OCI-LY1 (cell line): ENCODE measurements around the gene PLCB4.

ENCODE experiments used
- H2AFZ ChIP-seq: fragments of 200-600 bp; sonication (generic), shearing (Covaris generic); 2 replicates; pipeline ENCODE4 v1.6.0; 2014; ENCODE audit warnings: antibody characterized with exemption, mild to moderate bottlenecking, low read length
- H3F3A ChIP-seq: fragments of 200-600 bp; sonication (generic), shearing (Covaris generic); 2 replicates; pipeline ENCODE4 v1.6.0; 2014; ENCODE audit warnings: mild to moderate bottlenecking, antibody characterized with exemption, low read length, moderate library complexity; ENCODE audit not compliant: insufficient read depth
- H3K27ac ChIP-seq: fragments of 200-600 bp; sonication (generic); 2 replicates; pipeline ENCODE4 v1.5.1; 2014; ENCODE audit warnings: low read length, mixed run types, mild to moderate bottlenecking, low read depth; ENCODE audit not compliant: poor library complexity, severe bottlenecking
- H3K27me3 ChIP-seq: fragments of 200-600 bp; sonication (generic); 2 replicates; pipeline ENCODE4 v1.6.0; 2014; ENCODE audit warnings: antibody characterized with exemption, mild to moderate bottlenecking, low read length, moderate library complexity; ENCODE audit not compliant: insufficient read depth
- H3K36me3 ChIP-seq: fragments of 200-600 bp; sonication (generic); 2 replicates; pipeline ENCODE4 v1.6.1; 2014; ENCODE audit warnings: mild to moderate bottlenecking, antibody characterized with exemption, low read length, moderate library complexity, mixed read lengths; ENCODE audit not compliant: insufficient read depth
- H3K4me1 ChIP-seq: fragments of 200-600 bp; sonication (generic); 2 replicates; pipeline ENCODE4 v1.5.1; 2014; ENCODE audit warnings: mild to moderate bottlenecking, low read length, moderate library complexity; ENCODE audit not compliant: insufficient read depth, severe bottlenecking
- H3K4me2 ChIP-seq: fragments of 200-600 bp; sonication (generic), shearing (Covaris generic); 2 replicates; pipeline ENCODE4 v1.6.1; 2014; ENCODE audit warnings: low read length
- H3K4me3 ChIP-seq: fragments of 200-600 bp; sonication (generic); 2 replicates; pipeline ENCODE4 v1.5.1; 2014; ENCODE audit warnings: low read length, low read depth, mild to moderate bottlenecking, mixed read lengths; ENCODE audit not compliant: poor library complexity, severe bottlenecking
- H3K79me2 ChIP-seq: fragments of 200-600 bp; shearing (Covaris generic); 2 replicates; pipeline ENCODE4 v1.6.1; 2016; ENCODE audit warnings: mixed run types, low read length, mixed read lengths; ENCODE audit not compliant: insufficient read depth
- H3K9ac ChIP-seq: fragments of 200-600 bp; sonication (generic), shearing (Covaris generic); 2 replicates; pipeline ENCODE4 v1.6.1; 2014; ENCODE audit warnings: mild to moderate bottlenecking, low read length, mixed read lengths
- H3K9me2 ChIP-seq: fragments of 200-600 bp; sonication (generic), shearing (Covaris generic); 2 replicates; pipeline ENCODE4 v1.6.1; 2014; ENCODE audit warnings: low read depth, mild to moderate bottlenecking, low read length, mixed read lengths
- H3K9me3 ChIP-seq: fragments of 200-600 bp; shearing (Covaris generic); 2 replicates; pipeline ENCODE4 v1.6.1; 2014; ENCODE audit warnings: low read length, mixed read lengths
- H4K20me1 ChIP-seq: fragments of 200-600 bp; sonication (generic), shearing (Covaris generic); 2 replicates; pipeline ENCODE4 v1.6.0; 2016; ENCODE audit warnings: mild to moderate bottlenecking, low read length; ENCODE audit not compliant: insufficient read depth
- EZH2 ChIP-seq: fragments of 200-600 bp; sonication (generic), shearing (Covaris generic); IDR thresholded peaks from 2 replicates; pipeline ENCODE4 v1.8.0; 2017; ENCODE audit warnings: borderline replicate concordance, mixed run types, mild to moderate bottlenecking, antibody characterized with exemption, low read length, moderate library complexity, mixed read lengths
- TF ChIP-seq, protein P1 (sequence below): fragments of 200-600 bp; sonication (generic), shearing (Covaris generic); IDR thresholded peaks from 2 replicates; pipeline ENCODE4 v1.5.1; 2017; ENCODE audit warnings: mild to moderate bottlenecking, antibody characterized with exemption, low read length, moderate library complexity, mixed read lengths

PLCB4 gene

DNA sequence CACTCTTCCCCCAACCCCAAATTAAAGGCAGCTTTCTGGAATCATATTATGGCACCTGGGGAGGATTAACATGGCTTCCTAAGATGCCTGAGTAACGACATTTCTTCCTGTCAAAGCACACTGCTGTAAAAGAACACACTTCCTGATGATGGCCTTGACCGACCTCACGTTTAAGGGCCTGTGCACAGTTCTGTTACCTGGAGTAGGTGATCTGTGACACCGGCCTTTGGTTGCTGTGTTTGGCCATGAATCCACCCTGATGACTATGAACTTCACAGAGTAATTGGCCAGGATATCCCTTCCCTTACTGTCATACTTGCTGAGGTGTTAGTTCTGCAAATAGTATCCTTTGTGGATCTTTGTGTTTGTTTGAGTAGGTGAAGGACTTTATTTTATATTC, 45.8 kb downstream of the PLCB4 start:
- H3K27me3 ChIP-seq: no peaks in the 10 kb centered on the region
- H3K36me3 ChIP-seq: no peaks in the 10 kb centered on the region
- H3K4me3 ChIP-seq: no peak overlapping the region
- TF ChIP-seq, protein P1, sequence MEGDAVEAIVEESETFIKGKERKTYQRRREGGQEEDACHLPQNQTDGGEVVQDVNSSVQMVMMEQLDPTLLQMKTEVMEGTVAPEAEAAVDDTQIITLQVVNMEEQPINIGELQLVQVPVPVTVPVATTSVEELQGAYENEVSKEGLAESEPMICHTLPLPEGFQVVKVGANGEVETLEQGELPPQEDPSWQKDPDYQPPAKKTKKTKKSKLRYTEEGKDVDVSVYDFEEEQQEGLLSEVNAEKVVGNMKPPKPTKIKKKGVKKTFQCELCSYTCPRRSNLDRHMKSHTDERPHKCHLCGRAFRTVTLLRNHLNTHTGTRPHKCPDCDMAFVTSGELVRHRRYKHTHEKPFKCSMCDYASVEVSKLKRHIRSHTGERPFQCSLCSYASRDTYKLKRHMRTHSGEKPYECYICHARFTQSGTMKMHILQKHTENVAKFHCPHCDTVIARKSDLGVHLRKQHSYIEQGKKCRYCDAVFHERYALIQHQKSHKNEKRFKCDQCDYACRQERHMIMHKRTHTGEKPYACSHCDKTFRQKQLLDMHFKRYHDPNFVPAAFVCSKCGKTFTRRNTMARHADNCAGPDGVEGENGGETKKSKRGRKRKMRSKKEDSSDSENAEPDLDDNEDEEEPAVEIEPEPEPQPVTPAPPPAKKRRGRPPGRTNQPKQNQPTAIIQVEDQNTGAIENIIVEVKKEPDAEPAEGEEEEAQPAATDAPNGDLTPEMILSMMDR: no peak
- no peak for TF ChIP-seq EZH2
- H3F3A ChIP-seq: no peaks in the 10 kb centered on the region
- no peak overlapping the region for H3K27ac ChIP-seq
- H3K4me2 ChIP-seq: no peak overlapping the region
- H3K4me1 ChIP-seq: no peaks in the 10 kb centered on the region
- H3K9me3 ChIP-seq: no peaks in the 10 kb centered on the region
- H3K9me2 ChIP-seq: no peaks in the 10 kb centered on the region
- H2AFZ ChIP-seq: no peak overlapping the region
- no peaks in the 10 kb centered on the region for H4K20me1 ChIP-seq
- no peak overlapping the region for H3K9ac ChIP-seq
- H3K79me2 ChIP-seq: no peaks in the 10 kb centered on the region

GRCh38 chr20:9117548-9117947, 48.7 kb downstream of the PLCB4 start:
- Histone ChIP-seq H3K36me3 (no peaks in the 10 kb centered on the region), H3K4me3 (no peak overlapping the region), H3F3A (no peaks in the 10 kb centered on the region), H3K4me1 (no peaks in the 10 kb centered on the region), H2AFZ (no peak overlapping the region), H3K4me2 (no peak overlapping the region), H3K9me3 (no peaks in the 10 kb centered on the region), H4K20me1 (no peaks in the 10 kb centered on the region), H3K79me2 (no peaks in the 10 kb centered on the region), H3K27ac (no peak overlapping the region), H3K9ac (no peak overlapping the region), H3K9me2 (no peaks in the 10 kb centered on the region), H3K27me3 (no peaks in the 10 kb centered on the region)
- TF ChIP-seq, protein P1: no peak
- no peak for TF ChIP-seq EZH2

- no peak overlapping the region for H3K9ac ChIP-seq
- TF ChIP-seq EZH2: no peak
- TF ChIP-seq, protein P1: no peak
- no peaks in the 10 kb centered on the region for H3K27me3 ChIP-seq
- no peaks in the 10 kb centered on the region for H3K79me2 ChIP-seq
- no peaks in the 10 kb centered on the region for H4K20me1 ChIP-seq
- H3K4me2 ChIP-seq: no peak overlapping the region
- no peaks in the 10 kb centered on the region for H3K4me1 ChIP-seq
- H2AFZ ChIP-seq: no peak overlapping the region
- no peak overlapping the region for H3K4me3 ChIP-seq
- no peaks in the 10 kb centered on the region for H3F3A ChIP-seq
- no peak overlapping the region for H3K27ac ChIP-seq
- no peaks in the 10 kb centered on the region for H3K36me3 ChIP-seq
- no peaks in the 10 kb centered on the region for H3K9me2 ChIP-seq
- H3K9me3 ChIP-seq: no peaks in the 10 kb centered on the region
Observed at GRCh38 chr20:9119776-9120175, 50.9 kb downstream of the PLCB4 start.
